ENCODE measurements around the gene CFAP77. TPM values are rescaled to one million over a fixed set of nuclear protein-coding genes. Genes with fewer than 3 reads are reported as not detected.

Gene CFAP77
- total RNA-seq, 1 donor from 2014 or later = 2.5 TPM

- H3K36me3 ChIP-seq = peaks cover 61% of the 10 kb centered on the region
- no peak overlapping the region for H3K27ac ChIP-seq (replicated peaks)
- no peak for TF ChIP-seq CTCF (IDR thresholded peaks at IDR 0.05; ENCODE audit: borderline replicate concordance)
- no peak for DNase-seq
- no peaks in the 10 kb centered on the region for H3K9me3 ChIP-seq (replicated peaks)
- no peak overlapping the region for H3K4me3 ChIP-seq
- H3K27me3 ChIP-seq (ENCODE audit: low read depth) = no peaks in the 10 kb centered on the region
- H3K4me1 ChIP-seq = no peaks in the 10 kb centered on the region
- intact Hi-C loops (cut with micrococcal nuclease) = no loop called here
These were observed 212.1 kb downstream of the CFAP77 start for GRCh38 chr9:132622159-132622558.

Other genes starting within 250 kb of the CFAP77 start
- 1.9 TPM for gene NTNG2, start 248.2 kb upstream of the CFAP77 start, total RNA-seq
- 23.3 TPM for gene SETX, start 55.2 kb upstream of the CFAP77 start, total RNA-seq
- gene TTF1, start 3.4 kb upstream of the CFAP77 start, total RNA-seq = 16.2 TPM
- not detected for gene BARHL1, start 172.4 kb downstream of the CFAP77 start, total RNA-seq

Measured in left ventricle myocardium inferior (tissue), 1 donor.